Eye (tissue), 1 donor: Measurements from ENCODE around the gene SLC6A1.

ENCODE experiments used
- DNase-seq: peaks from one replicate; pipeline ENCODE4 v3.0.0-alpha.2; 2015

SLC6A1 gene

DNA sequence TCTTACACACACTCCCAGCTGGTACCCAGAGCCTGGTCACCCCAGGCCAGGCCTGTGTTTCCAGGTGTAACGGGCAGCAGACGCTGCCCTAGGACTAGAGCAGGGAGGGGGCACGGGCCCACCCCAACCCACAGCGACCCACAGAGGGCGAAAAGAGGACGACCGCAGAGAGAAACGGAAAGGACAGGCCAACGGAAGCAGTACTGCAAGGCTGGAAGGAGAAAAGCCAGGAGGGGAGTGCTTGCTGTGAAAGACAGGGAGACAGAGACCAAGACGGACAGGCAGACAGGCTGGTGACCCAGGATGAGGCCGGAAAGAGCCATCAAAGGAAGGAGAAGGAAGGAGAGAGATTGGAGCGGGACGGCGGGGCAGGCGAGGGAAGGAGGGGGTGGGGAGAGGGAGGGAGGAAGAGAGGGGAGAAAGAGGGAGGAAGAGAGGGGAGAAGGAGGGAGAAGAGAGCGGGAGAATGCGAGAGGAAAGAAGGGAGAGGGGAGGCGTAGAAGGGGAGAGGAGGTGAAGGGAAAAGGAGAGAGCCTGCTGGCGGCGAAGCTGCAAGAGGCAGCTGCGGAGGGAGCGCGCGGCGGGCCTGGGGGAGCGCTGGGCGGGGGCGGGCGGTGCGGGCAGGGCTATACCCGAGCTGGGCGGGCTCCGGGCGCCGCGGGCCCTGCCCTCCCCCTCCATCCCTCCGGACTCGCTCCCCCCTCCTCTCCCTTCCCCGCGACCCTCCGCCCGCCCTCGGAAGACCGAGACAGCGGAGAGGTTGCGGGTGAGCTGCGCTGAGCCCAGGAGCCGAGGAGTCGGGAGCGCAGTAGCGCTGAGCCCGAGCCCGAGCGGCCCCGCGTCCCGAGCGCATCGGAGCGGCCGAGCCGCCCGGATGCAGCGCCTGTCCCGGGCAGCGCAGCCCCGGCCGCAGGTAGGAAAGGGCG lies at the start of gene SLC6A1:
TSS of gene SLC6A1 (plus strand) at position 732 of the 926 bp plus-strand sequence. CDS start 24,464 bp downstream, outside the sequence.
- DNase-seq = peak; percentile 80

DNA sequence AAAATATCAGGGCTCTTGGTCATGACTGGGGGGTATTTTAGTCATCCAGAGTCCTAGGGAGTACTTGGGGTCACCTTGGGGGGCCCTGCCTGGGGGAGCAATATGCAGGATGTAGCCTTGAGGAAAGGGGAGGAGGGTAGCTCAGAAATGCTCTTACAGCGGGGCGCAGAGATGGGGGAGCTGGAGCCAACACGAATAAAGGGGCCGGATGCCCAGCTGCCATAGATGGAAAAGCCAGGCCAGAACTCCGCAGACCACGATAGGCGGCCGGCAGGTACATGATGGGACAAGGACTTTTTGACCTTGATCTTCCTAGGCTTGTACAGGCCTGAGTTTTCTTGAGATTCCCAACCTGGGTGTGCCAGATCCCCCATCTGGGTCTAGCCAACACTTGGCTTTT lies 47.7 kb upstream of the SLC6A1 start:
- DNase-seq = no peak

DNA sequence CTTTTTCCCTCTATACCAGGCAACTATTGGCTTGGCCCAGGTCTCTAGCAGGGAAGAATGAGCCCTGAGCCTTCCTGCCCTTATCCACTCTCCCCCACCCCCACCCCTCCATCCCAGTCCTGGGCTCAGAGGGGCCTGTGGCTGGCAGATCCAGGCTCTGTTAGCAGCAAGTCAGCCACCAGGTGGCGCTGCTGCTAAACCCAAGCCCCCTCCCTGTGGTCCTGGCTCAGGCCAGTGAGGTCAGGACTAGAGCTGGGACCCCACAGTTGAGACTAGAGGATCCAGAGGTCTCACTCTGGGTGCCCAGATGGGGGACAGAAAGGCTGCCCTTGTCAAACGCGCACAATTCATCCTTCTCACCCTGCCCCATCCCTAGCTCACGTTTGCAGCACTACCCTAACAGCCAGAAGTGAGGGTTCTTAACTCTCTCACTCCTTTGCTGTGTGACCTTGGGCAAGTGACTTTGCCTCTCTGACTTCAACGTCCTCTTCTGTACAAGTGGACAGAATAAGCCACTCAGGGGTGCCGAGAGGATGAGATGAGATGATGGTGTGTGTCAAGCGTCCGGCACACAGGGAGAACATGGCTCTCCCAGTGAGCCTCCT lies 46.8 kb upstream of the SLC6A1 start:
- DNase-seq = peak; percentile 91

DNA sequence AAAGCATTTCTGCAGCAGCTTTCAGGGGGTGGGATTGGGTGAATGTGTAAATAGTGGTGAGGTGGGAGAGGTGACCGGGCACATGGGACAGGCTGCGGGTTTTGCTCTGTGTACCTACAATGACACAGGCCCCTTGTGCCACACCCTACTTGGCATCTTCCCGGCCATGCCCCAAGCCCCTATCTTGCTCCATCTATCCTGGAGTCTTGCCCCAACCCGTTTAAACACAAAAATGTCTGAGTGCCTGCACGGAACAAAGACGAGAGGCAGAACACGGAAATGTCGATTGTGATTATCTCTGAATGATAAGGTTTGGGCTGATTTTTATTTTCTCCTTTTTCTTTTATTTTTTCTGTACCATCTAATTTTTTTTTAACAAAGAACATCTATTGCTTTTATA lies 46.0 kb upstream of the SLC6A1 start:
- DNase-seq = no peak

DNA sequence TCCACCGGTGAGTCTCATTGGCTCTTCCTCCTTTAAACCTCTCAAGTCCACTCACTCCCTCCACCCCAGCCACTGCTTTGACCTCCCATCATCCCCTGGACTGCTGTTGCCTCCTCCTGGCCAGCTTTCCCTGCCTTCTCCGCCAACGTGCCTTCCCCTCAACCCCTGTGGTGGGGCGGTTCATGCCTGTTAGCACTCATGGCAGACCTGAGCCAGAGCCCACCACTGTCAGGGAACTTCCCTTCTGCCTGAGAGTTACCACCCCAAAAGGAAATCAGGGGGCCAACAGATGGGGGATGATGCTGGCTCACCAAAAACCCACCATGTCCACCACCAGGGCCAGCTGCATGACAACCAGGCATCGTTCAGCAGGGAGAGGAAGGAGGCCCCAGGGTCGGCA lies 44.2 kb upstream of the SLC6A1 start:
- DNase-seq = no peak

DNA sequence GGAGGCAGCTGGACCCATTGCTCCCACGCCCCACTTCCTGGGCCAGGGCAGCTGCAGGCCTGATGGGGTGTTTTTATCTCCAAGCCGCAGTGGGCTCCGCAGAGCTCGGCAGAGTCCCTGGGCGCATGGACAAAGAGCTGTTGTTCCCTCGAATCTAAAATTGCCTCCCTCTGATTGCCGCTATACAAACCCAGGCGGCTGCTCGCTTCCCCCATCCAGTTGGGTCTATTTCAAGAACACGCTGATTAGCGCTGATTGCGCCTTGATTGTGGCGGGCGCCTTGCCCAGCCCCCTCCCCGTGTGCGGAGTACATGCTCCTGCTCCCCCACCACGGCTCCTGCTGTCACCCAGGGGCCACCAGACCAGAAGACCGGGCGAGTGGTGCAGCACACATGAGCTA lies 43.4 kb upstream of the SLC6A1 start:
- no peak for DNase-seq

DNA sequence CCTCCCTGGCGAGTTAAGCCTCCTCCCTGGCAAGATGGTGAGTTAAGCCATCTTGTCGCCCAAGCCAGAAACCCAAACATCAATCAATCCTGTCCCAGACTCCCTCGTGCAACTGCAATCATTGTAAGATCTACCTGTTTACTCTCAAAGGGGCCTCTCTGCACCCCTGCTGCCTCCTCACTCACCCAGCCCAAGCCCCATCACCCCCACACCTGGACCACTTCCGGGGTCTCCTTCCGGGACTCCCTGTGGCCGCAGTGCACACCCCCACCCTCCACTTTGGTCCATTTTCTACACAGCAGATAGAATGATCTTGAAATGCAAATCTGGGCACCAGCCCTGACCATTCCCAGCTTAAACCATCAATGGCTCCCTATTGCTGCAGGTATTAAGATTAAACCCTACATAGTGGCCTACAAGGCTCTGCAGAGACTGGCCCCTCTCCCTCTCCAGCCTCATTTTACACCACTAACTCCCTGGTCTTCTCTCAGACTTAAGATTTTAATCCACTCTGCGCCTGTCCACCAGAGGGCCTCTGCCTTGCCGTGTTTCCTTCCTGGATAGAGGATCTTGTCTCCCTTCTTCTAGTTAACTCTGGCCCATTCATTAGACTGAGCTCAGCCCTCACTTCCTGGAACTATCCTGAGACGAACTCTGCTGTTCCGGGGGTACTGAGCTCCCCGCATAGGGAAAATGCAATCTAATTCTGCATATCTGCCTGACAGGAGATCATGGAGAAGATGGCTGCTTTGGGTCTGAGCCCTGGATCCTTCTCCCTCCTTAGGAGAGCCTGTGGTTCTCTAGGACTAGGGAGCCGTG lies 41.9 kb upstream of the SLC6A1 start:
- peak; percentile 77 for DNase-seq

DNA sequence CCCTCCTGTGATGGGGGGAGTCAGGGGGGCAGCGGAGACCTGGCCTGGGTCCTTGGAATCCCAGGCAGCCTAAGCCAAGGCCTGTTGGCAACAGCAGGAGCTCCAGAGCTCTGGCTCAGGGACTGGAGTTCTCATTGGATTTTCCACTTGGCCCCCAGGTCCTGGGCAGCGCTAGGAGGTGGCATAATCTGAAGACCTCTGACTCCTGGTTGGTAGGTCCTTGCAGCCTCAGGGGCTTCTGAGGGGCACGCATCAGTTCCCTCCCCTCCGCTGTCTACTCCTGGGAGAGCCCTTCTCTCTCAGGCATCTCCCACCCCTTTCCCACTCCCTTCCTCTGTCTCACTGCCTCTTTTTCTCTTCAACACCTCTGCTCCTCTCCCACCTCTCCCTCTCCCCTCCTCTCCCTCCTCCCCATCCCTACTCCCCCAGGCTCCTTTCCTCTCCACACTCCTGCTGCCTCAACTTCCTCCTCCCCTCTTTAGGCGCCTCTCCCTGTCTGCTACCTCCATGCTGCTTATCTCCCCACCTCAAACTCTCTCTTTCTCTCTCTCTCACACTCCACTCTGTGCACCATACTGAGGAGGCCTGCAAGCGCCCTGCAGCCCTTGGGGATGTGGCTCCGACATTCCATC lies 41.1 kb upstream of the SLC6A1 start:
- DNase-seq = no peak

DNA sequence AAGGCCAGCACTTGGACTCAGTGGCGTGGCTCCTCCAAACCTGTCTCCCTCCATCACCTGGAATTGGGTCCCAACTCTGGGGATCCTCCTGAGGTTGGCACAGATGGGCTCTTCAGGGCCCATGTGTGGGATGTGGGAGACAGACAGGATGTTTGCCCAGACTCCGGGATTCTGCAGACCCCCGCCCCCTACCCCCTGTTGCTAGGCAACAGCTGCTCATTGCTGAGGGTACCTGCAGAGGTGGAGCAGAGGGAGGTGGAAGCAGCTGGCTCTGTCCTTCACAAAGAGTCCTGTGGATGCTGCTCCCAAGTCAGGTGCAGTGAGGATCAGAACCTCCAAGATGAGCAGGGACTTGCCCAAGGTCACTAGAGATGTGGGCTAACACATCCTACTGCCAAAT lies 40.0 kb upstream of the SLC6A1 start:
- DNase-seq = no peak

DNA sequence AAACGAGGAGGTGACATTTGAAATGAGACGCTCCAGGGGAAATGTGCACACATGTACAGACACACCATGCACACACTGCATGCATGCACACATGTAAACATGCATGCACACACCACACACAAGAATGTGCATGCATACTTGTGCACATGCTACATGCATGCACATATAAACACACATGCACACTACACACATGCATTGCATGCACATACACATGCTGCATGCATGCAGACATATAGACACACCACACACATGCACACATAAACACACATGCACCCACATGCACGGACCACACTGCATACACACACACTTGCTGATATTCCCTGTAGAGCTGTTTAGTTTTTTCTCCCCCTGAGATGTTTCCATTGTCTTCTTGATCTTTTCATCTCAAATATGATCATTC lies 37.8 kb upstream of the SLC6A1 start:
- no peak for DNase-seq

DNA sequence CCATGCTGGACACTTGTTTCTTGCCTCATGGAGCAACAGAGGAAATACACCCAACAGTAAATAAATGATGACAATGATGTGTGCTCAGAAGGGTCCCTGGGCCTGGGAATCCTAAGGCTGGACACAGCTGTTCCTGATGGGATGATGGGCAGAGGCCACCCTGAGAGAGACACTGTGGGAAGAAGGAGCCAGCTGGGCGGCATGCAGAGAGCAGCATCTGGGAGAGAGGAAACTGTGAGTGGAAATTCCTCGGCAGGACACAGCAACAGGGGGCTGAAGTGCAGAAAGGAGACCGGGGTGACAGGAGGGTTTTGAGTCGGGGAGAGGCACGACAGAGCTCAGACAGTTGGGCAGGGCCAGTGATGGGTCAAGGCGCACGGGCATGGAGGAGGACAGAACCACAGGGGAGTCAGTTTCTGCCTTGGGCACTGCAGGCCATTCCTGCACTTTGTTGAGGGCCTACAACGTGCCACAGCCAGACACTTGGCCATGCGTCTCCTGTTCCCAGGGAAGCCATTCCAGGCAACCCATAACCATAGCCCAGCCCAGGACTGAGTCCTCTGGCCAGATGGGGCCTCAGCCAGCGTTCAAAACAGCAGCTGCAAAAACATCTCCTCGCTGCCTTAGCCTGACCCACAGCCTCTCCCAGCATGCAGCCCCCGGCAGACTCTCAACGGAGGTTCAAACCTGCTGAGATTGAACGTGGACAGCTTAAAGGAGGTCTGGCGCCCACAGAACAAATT lies 36.7 kb upstream of the SLC6A1 start:
- peak; percentile 88 for DNase-seq

DNA sequence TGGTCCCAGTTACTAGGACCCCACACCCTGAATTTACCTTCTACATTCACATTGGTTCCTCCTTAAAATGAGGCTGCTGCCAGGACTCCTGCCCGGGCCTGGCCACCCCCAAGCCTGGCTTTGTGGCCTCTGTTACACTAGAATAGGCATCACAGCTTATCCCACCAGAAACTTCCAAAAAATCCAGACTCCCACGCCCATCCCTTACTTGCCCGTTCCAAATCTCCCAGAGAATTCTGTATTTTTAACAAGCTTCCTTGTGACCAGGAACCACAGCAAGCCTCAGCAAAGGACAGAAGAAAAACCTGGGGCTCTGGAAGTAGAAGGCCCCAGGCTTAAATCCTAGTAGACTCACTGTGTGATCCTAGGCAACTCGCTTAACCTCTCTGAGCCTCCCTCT lies 36.0 kb upstream of the SLC6A1 start:
- DNase-seq = no peak

DNA sequence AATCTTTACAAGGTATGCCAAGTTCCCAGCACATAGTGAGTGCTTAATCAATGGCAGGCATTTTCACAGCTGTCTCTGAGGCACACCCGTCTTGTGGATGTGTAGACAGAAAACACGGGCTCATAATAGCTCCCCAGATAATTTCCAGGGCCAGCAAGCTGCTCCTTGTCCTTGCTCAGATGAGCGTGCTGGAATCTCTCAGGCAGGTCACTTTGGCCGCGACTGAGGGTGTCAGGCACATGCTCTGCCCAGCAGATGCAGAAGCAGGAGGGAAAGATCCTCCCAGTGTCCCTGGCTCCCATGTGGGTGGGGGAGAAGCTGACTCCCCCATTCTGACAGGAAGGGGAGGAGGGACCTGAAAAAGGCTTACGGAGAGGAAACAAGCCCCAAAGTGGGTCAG lies 35.6 kb upstream of the SLC6A1 start:
- peak; percentile 97 for DNase-seq

DNA sequence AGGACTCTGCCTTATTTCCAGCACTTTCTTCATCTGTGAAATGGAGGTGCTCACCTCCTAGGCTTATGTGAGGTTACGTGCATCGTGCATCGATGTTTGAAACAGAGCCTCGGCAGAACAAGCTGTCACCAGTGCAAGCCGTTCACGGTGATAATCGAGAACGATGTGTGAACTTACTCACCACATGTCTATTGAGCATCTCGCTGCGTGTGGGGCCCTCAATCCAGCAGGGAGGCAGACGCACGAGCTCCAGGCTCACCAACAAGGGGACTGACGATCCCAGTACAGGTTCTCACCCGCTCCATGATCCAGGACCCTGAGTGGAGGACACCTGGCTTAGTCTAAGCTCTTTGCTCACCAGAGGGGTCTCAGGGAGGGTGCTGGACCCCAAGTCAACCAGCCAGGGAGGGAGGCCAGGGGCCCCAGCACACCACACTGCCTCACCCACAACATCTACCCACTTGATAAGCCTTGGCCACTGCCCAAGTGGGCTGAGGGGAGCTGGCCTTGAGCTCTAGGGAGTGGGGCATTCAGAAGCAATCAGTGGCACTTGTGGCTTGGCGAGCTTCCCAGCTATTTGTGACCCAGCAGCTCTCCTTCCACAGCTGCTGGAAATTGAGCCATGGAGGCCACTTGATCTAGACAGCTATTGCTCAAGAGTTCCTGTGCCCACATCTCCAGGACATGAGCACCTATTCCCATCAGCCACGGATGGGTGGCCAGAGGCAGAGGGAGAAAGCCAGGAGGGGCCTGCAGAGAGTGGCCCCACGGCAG lies 34.4 kb upstream of the SLC6A1 start:
- peak; percentile 53 for DNase-seq

DNA sequence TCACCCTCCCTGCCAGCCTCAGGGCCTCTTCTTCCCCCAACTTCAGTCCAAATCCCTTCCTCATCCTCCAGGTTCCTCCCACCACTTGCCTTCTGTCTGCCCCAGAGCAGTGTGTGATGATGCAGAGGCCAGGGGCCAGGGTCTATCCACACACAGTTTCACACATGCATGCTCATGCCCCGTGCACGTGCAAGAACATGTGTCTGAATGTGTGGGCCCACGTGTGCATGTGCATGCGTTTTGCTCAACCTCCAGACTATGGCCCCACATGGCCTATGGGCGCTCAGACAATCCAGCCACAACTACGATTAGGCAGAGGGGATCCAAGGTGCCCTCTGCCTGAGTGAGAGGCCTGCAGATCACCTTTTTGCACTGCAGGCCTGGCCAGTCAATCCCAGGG lies 32.3 kb upstream of the SLC6A1 start:
- no peak for DNase-seq

DNA sequence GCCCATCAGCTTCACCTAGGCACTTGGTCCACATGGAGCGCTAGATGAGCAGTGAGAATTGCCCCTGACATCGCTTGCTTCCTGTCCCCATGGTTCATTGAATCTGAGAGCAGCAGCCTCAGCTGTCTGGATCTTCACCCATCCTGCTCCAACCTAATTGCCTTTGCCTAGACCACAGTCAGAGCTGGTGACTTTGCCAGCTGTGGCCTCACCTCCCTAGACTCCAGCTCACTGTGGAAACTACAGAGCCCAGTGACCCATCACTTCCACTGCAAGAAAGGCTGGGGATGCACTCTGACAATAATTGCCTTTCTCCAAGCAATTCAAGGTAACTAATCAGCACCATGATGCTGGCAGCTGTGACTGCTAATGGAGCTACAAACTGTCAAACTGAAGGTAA lies 30.6 kb upstream of the SLC6A1 start:
- peak; percentile 83 for DNase-seq

DNA sequence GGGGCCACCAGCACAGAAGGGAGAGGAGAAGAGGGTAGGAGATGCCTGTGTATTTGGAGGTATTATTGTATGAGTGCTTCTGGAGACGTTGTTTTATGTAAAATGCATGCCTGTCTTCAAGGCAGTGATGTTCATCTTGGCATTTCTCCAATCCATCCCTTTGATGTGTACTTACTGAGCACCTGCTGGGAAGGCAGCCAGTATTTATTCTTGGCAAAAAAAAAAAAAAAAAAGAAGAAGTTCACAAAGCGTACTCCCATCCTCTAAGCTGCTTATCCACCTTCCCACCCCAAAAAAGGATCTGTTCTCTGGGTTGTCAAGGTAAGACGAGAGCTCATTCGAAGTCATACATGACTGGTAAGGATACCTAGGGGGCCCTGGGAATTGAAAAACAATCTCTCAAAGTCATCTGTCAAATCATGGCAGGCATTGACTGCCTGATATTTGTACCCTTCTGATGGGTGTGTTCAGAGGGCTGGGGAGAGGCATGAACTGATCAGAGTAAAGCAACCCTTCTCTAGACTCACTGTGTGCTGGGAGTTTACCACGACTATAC lies 30.0 kb upstream of the SLC6A1 start:
- DNase-seq = peak; percentile 72

DNA sequence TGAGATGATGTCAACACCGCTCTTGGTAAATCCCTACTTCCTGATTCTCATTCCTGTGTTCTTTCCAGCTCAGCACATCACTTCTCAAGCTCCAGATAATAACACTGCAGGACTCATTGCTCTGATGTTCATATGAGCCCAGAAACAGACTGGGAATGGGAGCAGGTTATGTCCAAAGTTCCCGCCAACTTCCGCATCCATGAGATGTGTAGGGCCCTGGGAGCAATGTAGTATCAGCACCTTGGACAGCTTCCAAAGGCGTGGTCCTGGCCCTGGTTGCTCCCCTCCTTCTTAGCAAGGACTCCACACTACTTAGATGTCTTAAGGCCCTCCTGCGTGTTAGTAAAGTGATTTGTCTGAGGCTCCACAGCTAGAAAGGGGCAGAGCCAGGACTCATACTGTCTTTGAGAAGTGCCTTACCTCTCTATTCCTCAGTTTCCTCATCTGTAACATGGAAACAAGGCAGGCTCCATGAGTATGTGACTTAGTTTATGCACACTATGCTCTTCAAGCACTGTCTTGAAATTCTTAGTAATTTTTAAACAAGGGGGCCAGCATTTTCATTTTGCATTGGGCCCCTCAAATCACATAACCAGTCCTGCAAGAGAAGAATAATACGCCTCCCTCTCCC lies 27.9 kb upstream of the SLC6A1 start:
- DNase-seq = peak; percentile 85

DNA sequence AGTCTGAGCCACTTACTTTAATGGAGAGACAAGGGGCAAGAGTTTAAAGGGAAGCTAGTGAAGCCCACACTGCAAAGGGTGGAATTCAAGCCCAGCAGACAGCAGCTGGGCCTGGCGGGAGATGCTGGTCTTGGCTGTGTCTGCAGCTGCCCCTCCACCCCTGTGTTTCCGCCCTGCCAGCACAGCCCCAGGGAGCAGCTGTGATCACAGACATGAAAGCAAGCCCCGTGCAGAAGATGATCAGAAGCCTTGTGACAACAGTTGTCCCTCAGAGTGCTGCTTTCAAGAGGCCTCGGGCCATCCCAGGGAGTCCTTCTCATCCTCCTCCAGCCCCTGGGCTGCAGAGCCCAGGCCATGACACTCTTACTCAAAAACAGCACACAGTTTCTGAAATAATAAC lies 24.1 kb upstream of the SLC6A1 start:
- peak; percentile 84 for DNase-seq

DNA sequence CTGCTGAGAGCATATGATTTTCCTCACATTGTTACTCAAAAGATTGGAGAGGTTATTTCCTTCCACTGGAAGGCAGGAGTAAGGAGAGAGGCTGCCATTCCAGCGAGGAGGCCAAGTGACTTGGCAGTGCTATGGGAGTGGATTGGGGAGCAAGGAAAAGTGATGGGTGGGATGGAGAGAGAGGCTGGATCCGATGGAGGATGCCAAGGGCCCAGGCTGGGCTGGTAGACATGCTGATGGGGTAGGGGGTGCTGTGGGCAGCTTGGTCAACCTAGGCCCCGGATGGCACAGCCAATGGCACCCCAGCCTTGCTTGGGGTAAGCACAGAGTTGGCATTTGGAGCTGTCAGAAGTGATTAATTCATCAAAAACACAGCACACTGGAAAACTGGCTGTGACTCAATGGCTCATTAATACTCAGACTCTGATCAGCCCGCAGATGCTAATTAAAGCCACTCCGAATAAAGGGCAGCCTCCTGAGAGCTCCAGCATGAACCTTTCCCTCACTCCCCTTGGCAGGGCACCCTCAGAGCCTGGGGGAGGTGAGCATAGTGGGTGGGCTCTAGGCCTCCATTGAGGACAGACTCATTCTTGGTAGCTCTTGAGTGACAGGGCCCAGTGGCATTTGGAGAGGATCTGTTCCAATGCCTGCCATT lies 22.1 kb upstream of the SLC6A1 start:
- DNase-seq = no peak
